ENCODE data around the gene WDR48. TPM values are rescaled to one million over a fixed set of nuclear protein-coding genes. Genes with fewer than 3 reads are reported as not detected.

The WDR48 gene
- polyA plus RNA-seq, 1 experiment: 20.1 TPM

DNA sequence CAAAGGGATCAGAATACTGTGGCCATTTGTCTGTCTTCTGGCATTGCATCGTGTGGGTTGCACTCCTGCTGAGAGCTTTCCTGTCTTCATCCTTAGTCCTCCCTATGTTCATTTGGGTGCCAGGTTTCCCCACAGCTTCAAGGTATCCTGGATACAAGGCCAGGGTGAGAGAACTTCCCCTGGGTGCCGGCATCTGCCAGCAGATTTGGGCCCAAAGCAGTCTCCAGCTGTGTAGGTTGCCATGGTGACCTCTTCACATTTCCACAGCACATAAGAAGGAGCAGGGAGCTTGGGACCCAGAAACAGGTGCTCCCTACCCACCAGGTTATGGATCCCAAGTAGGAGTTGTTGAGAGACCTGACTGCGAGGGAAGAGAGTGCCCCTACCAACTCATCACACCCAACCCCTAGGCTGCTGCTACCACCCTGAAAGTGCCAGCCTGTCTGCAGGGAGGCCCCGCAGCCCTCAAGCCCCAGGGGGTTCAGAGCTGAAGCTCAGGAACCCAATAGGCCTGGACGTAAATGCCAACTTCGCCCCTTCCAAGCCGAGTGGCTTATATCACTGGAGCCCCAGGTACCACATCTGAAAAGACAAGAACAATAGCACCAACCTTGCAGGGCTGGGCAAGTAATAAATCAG lies 75.6 kb downstream of the WDR48 start:
- Histone ChIP-seq H3K36me3 (ENCODE audit: control insufficient read depth, insufficient read depth, low read length) (no peaks in the 10 kb centered on the region), H3K27me3 (ENCODE audit: control insufficient read depth, insufficient read depth, low read length) (no peaks in the 10 kb centered on the region), H3K4me3 (ENCODE audit: low read depth, low read length) (no peak overlapping the region)
- no peak for TF ChIP-seq CTCF (IDR thresholded peaks at IDR 0.05; ENCODE audit: insufficient read depth, low read depth, low read length)
- ChIA-PET POLR2A (no interaction called here), CTCF (interaction anchor here (0.6 to 11.2 kb wide), 23 partner anchors 10 to 164 kb away, joined by 3 to 300 read pairs (median 5); partner anchors contain the start of genes GORASP1, TTC21A and XIRP1)
- no peak for DNase-seq (ENCODE audit: low read depth)

DNA sequence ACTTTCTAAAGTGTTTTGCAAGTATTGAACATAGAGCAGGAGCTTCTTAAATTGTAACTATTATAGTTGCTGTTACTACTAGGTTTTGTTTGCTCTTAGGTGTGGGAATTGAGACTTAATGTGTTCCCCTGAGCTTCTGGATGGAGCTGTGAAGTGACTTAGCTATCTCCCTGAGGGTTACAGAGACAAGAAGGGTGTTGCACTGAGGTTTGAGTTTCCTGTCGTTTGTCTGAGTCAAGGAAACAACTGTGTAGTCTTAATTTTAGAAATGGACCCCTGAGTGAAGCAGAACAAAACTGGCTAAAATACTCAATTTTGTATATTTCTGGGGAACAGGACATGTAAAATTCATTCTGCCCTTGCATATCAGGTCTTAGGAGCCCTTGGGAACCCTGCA lies 76.1 kb downstream of the WDR48 start:
- no peak for DNase-seq (ENCODE audit: low read depth)
- no peaks in the 10 kb centered on the region for H3K36me3 ChIP-seq (ENCODE audit: control insufficient read depth, insufficient read depth, low read length)
- no peak for TF ChIP-seq CTCF (IDR thresholded peaks at IDR 0.05; ENCODE audit: insufficient read depth, low read depth, low read length)
- H3K27me3 ChIP-seq (ENCODE audit: control insufficient read depth, insufficient read depth, low read length): no peaks in the 10 kb centered on the region
- no peak overlapping the region for H3K4me3 ChIP-seq (ENCODE audit: low read depth, low read length)
- ChIA-PET POLR2A (no interaction called here), CTCF (interaction anchor here (0.6 to 11.2 kb wide), 11 partner anchors 9 to 163 kb away, joined by 3 to 300 read pairs (median 19); partner anchors contain the start of genes GORASP1, TTC21A and XIRP1)

GRCh38 chr3:39128951-39129350 lies 77.1 kb downstream of the WDR48 start:
- Histone ChIP-seq H3K27me3 (ENCODE audit: control insufficient read depth, insufficient read depth, low read length) (no peaks in the 10 kb centered on the region), H3K36me3 (ENCODE audit: control insufficient read depth, insufficient read depth, low read length) (no peaks in the 10 kb centered on the region), H3K4me3 (ENCODE audit: low read depth, low read length) (no peak overlapping the region)
- no peak for DNase-seq (ENCODE audit: low read depth)
- ChIA-PET POLR2A (no interaction called here), CTCF (interaction anchor here (1.3 to 11.2 kb wide), 5 partner anchors 13 to 162 kb away, joined by 3 to 300 read pairs (median 66); partner anchors contain the start of gene XIRP1)
- TF ChIP-seq CTCF (IDR thresholded peaks at IDR 0.05; ENCODE audit: insufficient read depth, low read depth, low read length): no peak

DNA sequence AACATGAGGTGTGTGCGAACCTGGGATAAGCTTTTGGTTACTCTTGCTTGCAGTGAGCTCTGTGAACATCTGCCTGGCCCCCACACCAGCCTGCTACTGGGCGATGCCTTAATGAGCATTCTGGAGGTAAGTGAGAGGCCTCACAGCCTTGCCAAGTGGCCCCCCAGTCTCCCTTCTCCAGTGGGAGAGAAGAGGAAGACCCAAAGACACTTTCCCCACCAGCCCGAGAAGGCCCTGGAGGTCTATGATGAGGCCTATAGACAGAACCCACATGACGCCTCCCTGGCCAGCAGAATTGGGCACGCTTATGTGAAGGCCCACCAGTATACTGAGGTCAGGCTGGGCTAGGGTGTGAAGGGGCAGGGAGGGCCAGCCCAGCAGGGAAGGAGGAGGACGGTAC lies 78.2 kb downstream of the WDR48 start:
- DNase-seq (ENCODE audit: low read depth): no peak
- Histone ChIP-seq H3K36me3 (ENCODE audit: control insufficient read depth, insufficient read depth, low read length) (no peaks in the 10 kb centered on the region), H3K27me3 (ENCODE audit: control insufficient read depth, insufficient read depth, low read length) (no peaks in the 10 kb centered on the region), H3K4me3 (ENCODE audit: low read depth, low read length) (no peak overlapping the region)
- TF ChIP-seq CTCF (IDR thresholded peaks at IDR 0.05; ENCODE audit: insufficient read depth, low read depth, low read length): no peak
- POLR2A ChIA-PET: no interaction called here
- CTCF ChIA-PET: interaction anchor here (1.3 to 11.2 kb wide), 5 partner anchors 16 to 161 kb away, joined by 3 to 300 read pairs (median 66); partner anchors contain the start of gene XIRP1

- no peak for TF ChIP-seq CTCF (IDR thresholded peaks at IDR 0.05; ENCODE audit: insufficient read depth, low read depth, low read length)
- Histone ChIP-seq H3K4me3 (ENCODE audit: low read depth, low read length) (no peak overlapping the region), H3K36me3 (ENCODE audit: control insufficient read depth, insufficient read depth, low read length) (no peaks in the 10 kb centered on the region), H3K27me3 (ENCODE audit: control insufficient read depth, insufficient read depth, low read length) (no peaks in the 10 kb centered on the region)
- POLR2A ChIA-PET: no interaction called here
- CTCF ChIA-PET: interaction anchor here (0.5 to 11.2 kb wide), 5 partner anchors 15 to 160 kb away, joined by 3 to 300 read pairs (median 66); partner anchors contain the start of gene XIRP1
- no peak for DNase-seq (ENCODE audit: low read depth)
Observed at GRCh38 chr3:39130693-39131265, 79.0 kb downstream of the WDR48 start.
